ENCODE measurements around the gene MTG1. TPM values are rescaled to one million over a fixed set of nuclear protein-coding genes. Genes with fewer than 3 reads are reported as not detected.

Gene MTG1
- total RNA-seq, 1 experiment from 2014 or later, result 26.4 TPM

DNA sequence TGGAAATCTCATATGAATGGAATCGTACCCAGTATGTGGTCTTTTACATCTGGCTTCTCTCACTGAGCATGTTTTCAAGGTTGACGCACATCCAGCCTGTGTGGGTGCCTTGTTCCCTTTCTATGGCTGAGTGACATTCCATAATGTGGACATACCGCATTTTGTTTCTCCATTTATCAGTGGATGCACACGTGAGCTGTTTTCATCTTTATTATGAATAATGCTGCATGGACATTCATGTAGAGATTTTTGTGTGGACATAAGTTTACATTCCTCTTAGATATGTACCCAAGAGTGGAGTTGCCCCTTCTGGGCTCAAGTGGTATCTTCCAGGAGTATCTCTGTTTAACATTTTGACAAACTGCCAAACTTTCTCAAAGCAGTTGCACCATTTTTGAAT is 58.5 kb downstream of the MTG1 start:
- H3K9me3 ChIP-seq (replicated peaks), result no peaks in the 10 kb centered on the region
- H3K27ac ChIP-seq, result no peak overlapping the region
- no peak overlapping the region for H3K4me3 ChIP-seq
- H3K27me3 ChIP-seq, result no peaks in the 10 kb centered on the region
- H3K36me3 ChIP-seq, result no peaks in the 10 kb centered on the region
- no peaks in the 10 kb centered on the region for H3K4me1 ChIP-seq
- no peak for DNase-seq

DNA sequence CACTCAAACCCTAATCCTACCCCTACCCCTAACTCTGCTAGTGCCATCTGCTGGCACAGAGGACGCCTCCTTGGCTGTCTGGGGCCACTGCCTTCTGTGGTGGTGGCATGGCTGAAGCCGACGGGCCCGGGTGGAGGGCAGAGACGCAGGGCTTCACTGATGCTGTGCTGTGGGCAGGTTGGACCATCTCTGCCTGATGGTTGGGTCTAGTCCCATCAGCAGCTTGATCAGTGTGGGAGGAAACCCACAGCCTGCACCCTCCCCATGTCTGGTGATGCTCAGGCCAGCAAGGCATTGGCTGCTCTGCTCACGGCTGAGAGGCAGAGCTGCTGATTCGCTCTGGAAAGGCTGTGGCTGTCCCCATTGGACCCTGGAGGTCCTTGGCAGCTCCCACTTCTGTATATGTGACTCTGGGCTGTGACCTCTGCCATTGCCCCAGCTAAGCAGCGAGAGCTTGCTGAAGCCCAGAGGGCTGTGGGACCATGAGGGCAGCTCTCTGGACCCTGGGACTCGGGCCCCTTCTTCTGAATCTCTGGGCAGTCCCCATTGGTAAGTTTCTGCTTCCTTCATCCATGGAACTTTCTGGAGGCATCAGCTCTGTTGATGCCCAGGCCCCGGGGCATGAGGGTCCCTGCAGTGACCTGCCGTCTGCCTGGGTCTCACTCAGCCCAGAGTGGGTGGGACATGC is 59.7 kb downstream of the MTG1 start, which contains the start of gene SCART1:
TSS of gene SCART1 (plus strand) at position 430 of the 688 bp plus-strand sequence. CDS start at position 483, 53 bp downstream.
- DNase-seq, result no peak
- no peak within 1 kb of the TSS for H3K4me3 ChIP-seq
- no peak within 1 kb of the TSS for H3K27ac ChIP-seq
- no peaks in the 10 kb centered on the region for H3K4me1 ChIP-seq
- no peaks in the 10 kb centered on the region for H3K27me3 ChIP-seq
- H3K36me3 ChIP-seq, result no peaks in the 10 kb centered on the region
- H3K9me3 ChIP-seq (replicated peaks), result no peaks in the 10 kb centered on the region

DNA sequence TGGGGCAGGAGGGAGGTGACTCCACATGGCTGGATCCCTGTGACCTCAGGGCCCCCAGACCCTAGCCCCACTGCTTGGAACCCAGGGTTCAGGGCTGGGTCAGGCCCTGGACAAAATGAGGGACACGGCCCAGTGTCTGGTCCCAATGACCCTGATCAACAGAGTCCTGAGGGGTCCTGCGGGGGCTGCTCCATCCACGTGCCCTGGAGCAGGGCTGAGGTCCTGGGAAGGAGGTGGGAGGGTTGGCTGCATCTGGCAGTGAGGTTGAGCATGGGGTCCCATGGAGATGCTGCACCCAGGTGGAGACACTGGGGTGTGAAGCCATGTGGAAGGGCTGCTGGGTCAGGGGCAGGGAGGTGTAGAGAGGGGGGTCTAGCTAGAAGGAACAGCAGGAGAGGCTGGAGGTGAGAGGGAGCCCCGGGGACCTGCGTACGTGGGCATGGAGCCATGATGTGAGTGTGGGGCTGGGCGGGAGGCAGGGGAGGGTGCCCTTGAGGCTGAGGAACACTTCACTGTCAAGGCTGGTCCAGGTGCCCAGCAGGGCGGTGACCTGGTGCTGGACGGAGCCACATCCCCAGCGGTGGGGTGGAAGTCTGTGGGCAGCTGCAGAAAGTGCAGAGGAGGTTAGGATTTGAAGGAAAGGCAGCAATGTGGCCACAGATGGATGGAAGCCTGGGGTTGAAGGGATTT is 60.4 kb downstream of the MTG1 start:
- Histone ChIP-seq H3K4me1 (no peaks in the 10 kb centered on the region), H3K9me3 (replicated peaks) (no peaks in the 10 kb centered on the region), H3K27ac (no peak overlapping the region), H3K36me3 (no peaks in the 10 kb centered on the region), H3K27me3 (no peaks in the 10 kb centered on the region), H3K4me3 (no peak overlapping the region)
- DNase-seq, result no peak

DNA sequence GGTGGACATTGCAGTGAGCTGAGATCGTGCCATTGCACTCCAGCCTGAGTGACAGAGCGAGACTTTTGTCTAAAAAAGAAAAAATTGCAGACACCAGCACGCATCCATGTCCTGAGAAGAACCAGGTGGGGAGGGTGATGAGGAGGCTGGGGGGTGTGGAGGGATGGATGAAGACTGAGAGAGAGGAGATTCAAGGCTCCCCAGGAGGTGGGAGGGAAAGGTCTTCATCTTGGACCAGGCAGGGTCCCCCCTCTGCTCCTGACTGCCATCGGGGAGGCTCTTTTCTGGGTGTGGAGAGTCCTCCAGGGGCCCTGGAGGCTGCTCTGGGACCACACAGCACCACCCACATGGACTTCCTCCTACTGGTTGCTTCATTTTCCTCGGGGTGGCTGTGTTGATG is 61.2 kb downstream of the MTG1 start:
- H3K27ac ChIP-seq, result no peak overlapping the region
- no peaks in the 10 kb centered on the region for H3K9me3 ChIP-seq (replicated peaks)
- no peaks in the 10 kb centered on the region for H3K27me3 ChIP-seq
- H3K36me3 ChIP-seq, result no peaks in the 10 kb centered on the region
- H3K4me1 ChIP-seq, result no peaks in the 10 kb centered on the region
- DNase-seq, result no peak
- H3K4me3 ChIP-seq, result no peak overlapping the region

DNA sequence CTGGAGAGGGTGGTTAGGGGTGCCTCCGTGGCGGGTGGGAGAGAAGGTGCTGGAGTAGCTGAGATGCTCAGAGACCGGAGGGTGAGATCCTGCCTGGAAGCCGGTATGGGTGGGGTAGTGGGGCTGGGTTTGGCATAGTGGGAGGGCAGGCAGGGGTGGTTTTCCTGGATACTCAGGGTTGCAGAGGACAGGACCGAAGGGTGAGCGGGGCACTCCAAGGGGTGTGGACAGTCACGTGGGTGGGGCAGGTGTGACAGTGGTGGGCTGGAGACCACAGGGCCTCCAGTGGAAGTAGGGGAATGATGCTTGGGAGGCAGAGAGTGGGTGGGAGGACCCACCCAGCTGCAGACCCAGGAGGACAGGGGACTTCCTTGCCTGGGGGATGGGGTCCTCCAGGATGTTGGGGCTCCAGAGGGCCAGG is 61.7 kb downstream of the MTG1 start:
- DNase-seq, result no peak
- H3K36me3 ChIP-seq, result no peaks in the 10 kb centered on the region
- H3K27me3 ChIP-seq, result no peaks in the 10 kb centered on the region

DNA sequence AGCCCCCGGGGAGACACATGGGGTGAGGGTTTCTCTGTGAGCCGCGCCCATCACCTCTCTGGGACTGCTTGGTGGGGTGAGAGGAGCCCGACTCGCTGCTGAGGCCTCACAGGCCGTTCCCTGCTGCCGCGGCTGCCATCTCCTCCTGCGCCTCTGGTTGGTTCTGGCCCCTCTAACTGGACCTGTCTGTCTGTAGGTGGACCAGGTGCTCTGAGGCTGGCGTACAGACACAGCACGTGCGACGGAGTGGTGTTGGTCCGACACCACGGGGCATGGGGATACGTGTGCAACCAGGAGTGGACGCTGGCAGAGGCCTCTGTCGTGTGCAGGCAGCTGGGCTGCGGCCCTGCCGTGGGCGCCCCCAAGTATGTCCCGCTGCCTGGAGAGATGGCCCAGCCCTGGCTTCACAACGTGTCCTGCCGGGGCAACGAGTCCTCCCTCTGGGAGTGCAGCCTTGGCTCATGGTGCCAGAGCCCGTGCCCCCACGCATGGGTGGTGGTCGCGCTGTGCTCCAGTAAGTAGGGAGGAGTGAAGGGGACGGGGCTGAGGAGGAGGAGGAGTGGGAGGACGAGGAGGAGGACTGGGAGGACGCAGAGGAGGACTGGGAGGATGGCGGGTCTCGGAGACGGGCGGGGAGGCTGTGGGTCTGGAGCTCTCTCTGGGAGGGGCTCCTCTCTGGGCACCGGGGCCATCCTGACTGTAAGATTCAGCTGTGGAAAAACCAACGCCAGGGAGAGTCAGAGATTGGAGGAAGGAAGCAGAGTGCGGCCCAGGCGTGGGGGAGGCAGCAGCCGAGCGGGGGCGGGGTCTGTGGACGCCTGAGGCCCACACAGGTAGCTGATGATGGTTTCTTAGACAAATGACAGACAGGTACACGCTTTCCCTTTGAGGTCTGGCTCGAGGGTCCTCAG is 62.3 kb downstream of the MTG1 start:
- no peak for DNase-seq

More for the DNA sequence above, 61.7 kb downstream of the MTG1 start:
- H3K4me3 ChIP-seq, result no peak overlapping the region
- no peak overlapping the region for H3K27ac ChIP-seq
- H3K4me1 ChIP-seq, result no peaks in the 10 kb centered on the region
- no peaks in the 10 kb centered on the region for H3K9me3 ChIP-seq (replicated peaks)

DNA sequence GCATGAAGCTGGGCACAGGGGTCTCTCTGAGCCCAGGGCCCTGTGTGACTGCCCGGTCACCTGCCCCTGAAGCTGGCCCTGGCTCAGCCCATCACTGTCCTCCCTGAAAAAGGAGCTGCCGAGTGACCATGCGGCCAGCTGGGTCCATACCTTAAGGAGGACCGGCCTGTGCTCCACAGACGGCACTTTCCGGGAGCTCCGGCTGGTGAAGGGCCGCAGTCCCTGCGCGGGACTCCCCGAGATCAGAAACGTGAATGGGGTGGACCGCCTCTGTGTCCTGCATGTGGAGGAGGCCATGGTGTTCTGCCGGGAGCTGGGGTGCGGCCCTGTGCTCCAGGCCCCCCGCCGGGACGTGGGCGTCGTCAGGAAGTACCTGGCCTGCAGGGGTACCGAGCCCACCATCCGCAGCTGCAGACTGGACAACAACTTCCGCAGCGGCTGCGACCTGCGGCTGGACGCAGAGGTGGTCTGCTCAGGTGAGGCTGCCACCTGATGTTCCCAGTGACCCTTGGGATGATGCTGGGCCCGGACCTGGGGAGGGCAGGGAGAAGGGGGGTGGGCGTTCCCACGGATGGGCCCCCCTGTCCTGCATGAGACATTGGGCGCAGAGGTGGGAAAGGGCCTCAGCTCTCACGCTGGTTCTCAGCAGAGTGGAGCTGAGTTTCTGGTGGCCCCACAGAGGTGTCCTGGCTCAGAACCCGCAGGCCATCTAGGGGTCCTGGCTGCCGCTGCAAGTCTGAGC is 63.3 kb downstream of the MTG1 start:
- no peaks in the 10 kb centered on the region for H3K9me3 ChIP-seq (replicated peaks)
- H3K4me1 ChIP-seq, result no peaks in the 10 kb centered on the region
- no peak overlapping the region for H3K27ac ChIP-seq
- no peaks in the 10 kb centered on the region for H3K36me3 ChIP-seq
- H3K4me3 ChIP-seq, result no peak overlapping the region
- no peak for DNase-seq
- no peaks in the 10 kb centered on the region for H3K27me3 ChIP-seq

More for the DNA sequence above, 62.3 kb downstream of the MTG1 start:
- H3K4me1 ChIP-seq, result no peaks in the 10 kb centered on the region
- no peak overlapping the region for H3K27ac ChIP-seq
- no peaks in the 10 kb centered on the region for H3K27me3 ChIP-seq
- no peak overlapping the region for H3K4me3 ChIP-seq
- no peaks in the 10 kb centered on the region for H3K36me3 ChIP-seq
- H3K9me3 ChIP-seq (replicated peaks), result no peaks in the 10 kb centered on the region

DNA sequence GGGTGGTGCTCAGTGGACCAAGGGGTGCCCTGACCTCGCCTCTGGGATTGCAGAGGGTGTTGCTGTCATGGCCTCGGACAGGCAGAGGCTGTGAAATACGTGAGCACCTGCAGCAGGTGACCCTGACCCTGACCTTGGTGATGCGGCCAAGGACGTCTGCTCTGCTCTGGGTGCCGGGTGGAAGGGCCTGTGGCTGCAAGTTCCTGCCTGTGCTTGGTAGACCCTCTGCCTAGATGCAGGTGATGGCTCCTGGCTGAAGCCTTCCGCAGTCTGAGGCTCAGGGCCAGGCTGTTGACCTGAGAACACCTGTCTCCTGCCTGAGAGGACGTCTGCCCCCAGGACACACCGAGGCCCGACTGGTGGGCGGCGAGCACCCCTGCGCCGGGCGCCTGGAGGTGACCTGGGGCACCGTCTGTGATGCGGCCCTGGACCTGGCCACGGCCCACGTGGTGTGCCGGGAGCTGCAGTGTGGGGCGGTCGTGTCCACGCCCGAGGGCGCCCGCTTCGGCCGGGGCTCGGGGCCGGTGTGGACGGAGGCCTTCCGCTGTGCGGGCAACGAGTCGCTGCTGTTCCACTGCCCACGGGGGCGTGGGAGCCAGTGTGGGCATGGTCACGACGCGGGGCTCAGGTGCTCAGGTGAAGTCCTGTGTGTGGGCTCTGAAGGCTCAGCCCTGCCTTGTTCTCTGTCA is 64.2 kb downstream of the MTG1 start:
- H3K27me3 ChIP-seq, result no peaks in the 10 kb centered on the region
- DNase-seq, result no peak
- no peak overlapping the region for H3K27ac ChIP-seq
- H3K4me1 ChIP-seq, result no peaks in the 10 kb centered on the region
- H3K36me3 ChIP-seq, result no peaks in the 10 kb centered on the region
- H3K4me3 ChIP-seq, result no peak overlapping the region
- no peaks in the 10 kb centered on the region for H3K9me3 ChIP-seq (replicated peaks)

DNA sequence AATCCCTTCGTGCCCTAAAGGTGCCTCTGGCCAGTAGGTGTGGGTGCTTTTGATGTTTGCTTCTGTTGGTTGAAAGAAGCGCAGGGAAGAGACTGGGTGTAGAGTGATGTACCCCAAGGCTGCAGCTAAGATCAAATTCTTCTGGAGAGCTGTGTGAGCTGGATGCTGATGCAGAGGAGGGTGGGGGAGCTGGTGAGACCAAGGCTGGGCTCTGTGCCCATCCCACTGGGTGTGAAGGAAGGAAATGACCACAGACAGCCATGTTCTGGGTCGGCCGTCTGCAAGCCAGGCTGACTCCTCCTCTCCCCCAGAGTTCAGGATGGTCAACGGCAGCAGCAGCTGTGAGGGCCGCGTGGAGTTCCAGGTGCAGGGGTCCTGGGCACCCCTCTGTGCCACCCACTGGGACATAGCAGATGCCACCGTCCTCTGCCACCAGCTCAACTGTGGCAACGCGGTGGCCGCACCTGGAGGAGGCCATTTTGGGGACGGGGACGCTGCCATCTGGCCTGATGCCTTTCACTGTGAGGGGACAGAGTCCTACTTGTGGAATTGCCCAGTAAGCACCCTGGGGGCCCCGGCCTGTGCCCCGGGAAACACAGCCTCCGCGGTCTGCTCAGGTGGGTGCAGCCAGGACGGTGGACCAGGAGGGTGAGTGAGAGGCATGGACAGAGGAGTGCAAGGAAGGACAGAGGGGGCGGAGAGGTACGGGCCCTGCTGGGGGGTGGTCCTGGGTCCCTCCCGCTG is 64.9 kb downstream of the MTG1 start:
- H3K4me3 ChIP-seq, result no peak overlapping the region
- H3K9me3 ChIP-seq (replicated peaks), result no peaks in the 10 kb centered on the region
- no peaks in the 10 kb centered on the region for H3K36me3 ChIP-seq
- no peak overlapping the region for H3K27ac ChIP-seq
- H3K4me1 ChIP-seq, result no peaks in the 10 kb centered on the region
- no peak for DNase-seq
- H3K27me3 ChIP-seq, result no peaks in the 10 kb centered on the region

DNA sequence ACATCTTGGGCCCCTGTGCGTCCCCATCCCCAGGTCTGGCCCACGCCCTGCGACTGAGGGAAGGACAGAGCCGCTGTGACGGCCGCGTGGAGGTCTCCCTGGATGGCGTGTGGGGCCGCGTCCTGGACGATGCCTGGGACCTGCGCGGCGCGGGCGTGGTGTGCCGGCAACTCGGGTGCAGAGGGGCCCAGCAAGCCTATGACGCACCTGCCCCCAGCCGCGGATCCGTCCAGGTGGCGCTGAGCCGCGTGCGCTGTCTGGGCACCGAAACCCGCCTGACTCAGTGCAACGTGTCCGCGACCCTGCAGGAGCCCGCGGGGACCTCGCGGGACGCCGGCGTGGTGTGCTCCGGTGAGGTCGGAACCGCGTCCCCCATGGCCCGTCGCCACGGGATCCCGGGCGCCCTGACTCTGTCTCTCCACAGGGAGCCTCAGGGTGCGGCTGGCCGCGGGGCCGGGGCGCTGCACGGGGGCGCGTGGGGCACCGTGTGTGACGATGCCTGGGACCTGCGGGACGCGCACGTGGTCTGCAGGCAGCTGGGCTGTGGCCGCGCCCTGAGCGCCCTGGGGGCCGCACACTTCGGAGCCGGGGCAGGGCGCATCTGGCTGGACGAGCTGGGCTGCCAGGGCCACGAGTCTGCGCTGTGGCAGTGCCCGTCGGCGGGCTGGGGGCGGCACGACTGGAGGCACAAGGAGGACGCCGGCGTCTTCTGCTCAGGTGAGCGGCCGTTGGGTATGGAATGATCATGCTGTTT is 65.7 kb downstream of the MTG1 start:
- H3K9me3 ChIP-seq (replicated peaks), result no peaks in the 10 kb centered on the region
- DNase-seq, result no peak
- no peaks in the 10 kb centered on the region for H3K36me3 ChIP-seq
- H3K4me1 ChIP-seq, result no peaks in the 10 kb centered on the region
- no peak overlapping the region for H3K27ac ChIP-seq
- no peak overlapping the region for H3K4me3 ChIP-seq
- no peaks in the 10 kb centered on the region for H3K27me3 ChIP-seq

DNA sequence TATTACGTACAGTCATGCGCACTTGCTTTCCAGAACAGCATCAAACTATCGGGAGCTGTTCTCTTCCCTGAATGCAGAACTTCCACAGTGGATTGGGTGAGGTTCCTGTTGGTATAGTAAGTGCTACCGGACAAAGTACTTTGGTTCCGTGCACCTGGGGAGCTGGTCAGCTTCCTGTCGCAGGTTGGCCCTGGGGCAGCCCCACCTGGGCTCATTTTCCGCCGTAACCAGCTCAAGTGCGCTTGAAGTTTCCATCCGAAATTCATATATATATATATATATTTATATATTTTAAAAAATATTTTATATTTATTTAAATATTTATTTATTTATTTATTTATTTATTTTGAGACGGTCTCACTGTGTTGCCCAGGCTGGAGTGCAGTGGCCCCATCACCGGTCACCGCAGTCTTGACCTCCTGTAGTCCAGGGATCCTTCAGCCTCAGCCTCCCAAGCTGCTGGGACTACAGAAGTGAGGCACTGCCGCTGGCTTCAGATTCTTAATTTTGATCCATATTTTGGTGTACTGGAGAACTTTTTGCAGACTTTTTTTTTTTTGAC is 66.3 kb downstream of the MTG1 start:
- Histone ChIP-seq H3K9me3 (replicated peaks) (no peaks in the 10 kb centered on the region), H3K36me3 (no peaks in the 10 kb centered on the region), H3K27me3 (no peaks in the 10 kb centered on the region), H3K4me3 (no peak overlapping the region), H3K27ac (no peak overlapping the region), H3K4me1 (no peaks in the 10 kb centered on the region)
- no peak for DNase-seq

DNA sequence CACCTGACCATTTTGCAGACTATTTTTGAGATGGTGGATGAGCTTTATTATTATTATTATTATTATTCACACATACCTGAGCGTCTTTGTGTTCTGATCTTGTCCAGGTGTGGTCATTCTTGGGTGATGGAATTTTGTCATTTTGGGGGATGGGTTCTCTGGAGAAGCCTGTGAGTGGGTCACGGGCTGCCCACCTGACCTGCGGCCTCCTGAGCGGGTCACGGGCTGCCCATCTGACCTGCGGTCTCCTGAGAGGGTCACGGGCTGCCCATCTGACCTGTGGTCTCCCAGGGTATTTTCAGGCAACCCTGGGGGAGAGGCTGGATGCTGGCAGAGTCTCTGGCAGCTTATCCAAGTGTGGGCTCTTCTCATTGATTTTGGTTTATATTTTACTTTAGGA is 67.1 kb downstream of the MTG1 start:
- Histone ChIP-seq H3K27ac (no peak overlapping the region), H3K4me3 (no peak overlapping the region), H3K4me1 (no peaks in the 10 kb centered on the region), H3K9me3 (replicated peaks) (no peaks in the 10 kb centered on the region), H3K27me3 (no peaks in the 10 kb centered on the region), H3K36me3 (no peaks in the 10 kb centered on the region)
- DNase-seq, result no peak

DNA sequence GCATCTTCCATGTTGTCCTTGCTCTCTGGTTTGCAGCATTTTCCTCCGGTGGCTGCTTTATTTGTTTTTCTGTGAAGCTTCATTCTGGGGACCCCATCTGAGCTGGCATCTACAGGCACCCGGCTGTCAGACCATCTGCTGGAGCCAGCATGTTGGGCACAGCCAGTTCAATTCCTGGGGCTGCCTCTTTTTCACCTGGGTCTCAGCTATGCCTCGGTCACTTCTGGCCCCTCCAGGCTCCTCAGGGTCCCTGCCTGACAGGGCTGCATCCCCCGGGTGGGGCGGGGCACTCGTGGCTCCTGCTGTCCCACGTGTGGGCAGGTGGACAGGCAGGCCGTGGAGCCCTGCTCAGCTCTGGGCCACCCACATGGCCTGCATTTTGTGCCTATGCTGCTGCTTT is 67.9 kb downstream of the MTG1 start:
- no peaks in the 10 kb centered on the region for H3K36me3 ChIP-seq
- H3K27me3 ChIP-seq, result no peaks in the 10 kb centered on the region
- H3K27ac ChIP-seq, result no peak overlapping the region
- DNase-seq, result no peak
- H3K4me1 ChIP-seq, result no peaks in the 10 kb centered on the region
- no peak overlapping the region for H3K4me3 ChIP-seq
- no peaks in the 10 kb centered on the region for H3K9me3 ChIP-seq (replicated peaks)

All from SJCRH30 (cell line).